ENCODE results near the gene ERCC8. TPM values are rescaled to one million over a fixed set of nuclear protein-coding genes. Genes with fewer than 3 reads are reported as not detected.

Gene ERCC8
- total RNA-seq, 1 experiment from 2014 or later, result 15.1 TPM

- ChIA-PET RAD21 (ENCODE audit: low non-redundant PET in 1 of 2, low total read pairs in 2 of 2, uncharacterized antibody in 2 of 2, unreplicated experiment in 2 of 2) (no interaction called here), POLR2A (no interaction called here), CTCF (no interaction called here)
- no peak for ATAC-seq
- intact Hi-C loops (cut with micrococcal nuclease), result no loop called here
- no peaks in the 10 kb centered on the region for H3K9me3 ChIP-seq (ENCODE audit: control insufficient read depth in 1 of 2, insufficient read depth in 1 of 2, low read depth in 1 of 2, low read length in 2 of 2)
- no peaks in the 10 kb centered on the region for H3K4me1 ChIP-seq (ENCODE audit: control insufficient read depth in 1 of 2, insufficient read depth in 2 of 2, low read length in 2 of 2)
- DNase-seq (ENCODE audit: low read depth, low spot score), result no peak
- no peak overlapping the region for H2AFZ ChIP-seq (ENCODE audit: low read depth, low read length, poor library complexity, severe bottlenecking)
- H3K27ac ChIP-seq (ENCODE audit: low read depth, low read length), result no peak overlapping the region
- H4K20me1 ChIP-seq (ENCODE audit: insufficient read depth), result no peaks in the 10 kb centered on the region
- no peak overlapping the region for H3K9ac ChIP-seq (ENCODE audit: low read length)
- no peak overlapping the region for H3K4me2 ChIP-seq (ENCODE audit: low read length)
- no peaks in the 10 kb centered on the region for H3K79me2 ChIP-seq (ENCODE audit: insufficient read depth, low read length)
- no peaks in the 10 kb centered on the region for H3K36me3 ChIP-seq (ENCODE audit: control insufficient read depth in 1 of 2, insufficient read depth in 2 of 2, low read length in 2 of 2)
- H3K4me3 ChIP-seq (replicated peaks in 1 of 2; ENCODE audit: low read depth in 1 of 2, low read length in 2 of 2), result no peak overlapping the region
- H3K9me2 ChIP-seq (ENCODE audit: insufficient read depth), result no peaks in the 10 kb centered on the region; the same call in 1 of the 2 replicates
- no peaks in the 10 kb centered on the region for H3K27me3 ChIP-seq (ENCODE audit: insufficient read depth, low read length)
- TF ChIP-seq RAD21 (IDR thresholded peaks at IDR 0.05; ENCODE audit: low read depth), result no peak
- TF ChIP-seq MAX (IDR thresholded peaks at IDR 0.05), result no peak
- no peak for TF ChIP-seq SRF (IDR thresholded peaks at IDR 0.05; ENCODE audit: low read depth)
- TF ChIP-seq FOSL1 (IDR thresholded peaks at IDR 0.05; ENCODE audit: low read depth), result no peak
- TF ChIP-seq CEBPB (IDR thresholded peaks at IDR 0.05; ENCODE audit: low read depth), result no peak
- TF ChIP-seq JUND (IDR thresholded peaks at IDR 0.05), result no peak
- TF ChIP-seq POLR2A (IDR thresholded peaks at IDR 0.05; ENCODE audit: borderline replicate concordance, extremely low read depth, insufficient read depth, insufficient read length), result no peak
- TF ChIP-seq YY1 (IDR thresholded peaks at IDR 0.05; ENCODE audit: extremely low read depth, insufficient replicate concordance, low read depth, low read length), result no peak
- no peak for TF ChIP-seq ATF3 (IDR thresholded peaks at IDR 0.05)
- TF ChIP-seq ELF1 (IDR thresholded peaks at IDR 0.05; ENCODE audit: borderline replicate concordance, low read depth), result no peak
- no peak for TF ChIP-seq CTCF (IDR thresholded peaks at IDR 0.05 in 2 of 3, conservative IDR thresholded peaks at IDR 0.05 in 1 of 3; ENCODE audit: borderline replicate concordance in 1 of 3, insufficient read depth in 1 of 3, low read depth in 2 of 3, low read length in 2 of 3)
- TF ChIP-seq EZH2phosphoT487 (IDR thresholded peaks at IDR 0.05; ENCODE audit: borderline replicate concordance), result no peak
- BruUV-seq (replicated peaks), result no TSS peak
Measured at GRCh38 chr5:60852317-60852716, 92.6 kb downstream of the ERCC8 start.
